Measurements from ENCODE around the gene AGPAT4.
A peak's percentile ranks its signal among the peaks of the same experiment; 100 is the strongest.
"Not testable (repeated sequence)": the region's sequence is repeated elsewhere in the genome, so short reads cannot be mapped to it uniquely, and the experiment has no call there.

Gene AGPAT4

DNA sequence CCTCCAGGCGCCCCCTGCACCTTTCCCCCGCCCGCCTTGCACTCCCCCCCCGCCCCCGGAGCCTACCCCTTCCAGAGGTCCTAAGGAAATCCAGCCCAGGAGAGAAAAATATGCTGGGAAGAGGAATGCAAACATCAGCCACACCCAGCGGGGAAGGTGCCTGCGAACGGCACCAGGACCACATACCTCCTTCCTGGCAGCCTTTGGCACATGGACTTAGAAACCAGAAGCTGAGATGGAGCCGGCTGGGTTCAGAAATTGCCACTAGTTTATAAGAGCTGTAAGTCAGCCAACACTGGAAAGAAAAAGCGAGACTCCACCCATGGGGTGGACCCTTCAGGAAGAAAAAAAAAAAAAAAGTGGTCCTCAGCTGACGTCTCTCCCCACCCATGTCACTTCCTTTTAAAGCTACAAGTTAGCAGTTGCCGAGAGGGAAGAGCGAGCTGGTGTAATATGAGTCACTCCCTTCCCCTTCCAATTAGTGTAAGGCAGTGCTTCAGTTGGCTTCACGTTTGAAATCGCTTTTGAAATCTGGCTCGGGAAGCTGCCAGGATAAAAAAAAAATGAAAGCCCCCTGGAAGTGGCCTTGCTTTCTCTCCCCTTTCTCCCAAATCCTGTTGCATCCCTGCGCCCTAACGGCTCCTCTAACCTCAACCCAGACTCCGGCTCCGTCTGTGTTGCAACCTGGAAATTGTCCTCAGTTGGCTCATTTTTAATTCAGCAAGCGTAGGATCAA is at the start of gene AGPAT4:
AGPAT4 (minus strand) TSS at position 310 of the 736 bp plus-strand sequence. CDS start 41,848 bp downstream, outside the sequence.
- peak; percentile 52 to 60 for DNase-seq

GRCh38 chr6:161319231-161319630 is 45.4 kb upstream of the AGPAT4 start:
- DNase-seq = no peak

DNA sequence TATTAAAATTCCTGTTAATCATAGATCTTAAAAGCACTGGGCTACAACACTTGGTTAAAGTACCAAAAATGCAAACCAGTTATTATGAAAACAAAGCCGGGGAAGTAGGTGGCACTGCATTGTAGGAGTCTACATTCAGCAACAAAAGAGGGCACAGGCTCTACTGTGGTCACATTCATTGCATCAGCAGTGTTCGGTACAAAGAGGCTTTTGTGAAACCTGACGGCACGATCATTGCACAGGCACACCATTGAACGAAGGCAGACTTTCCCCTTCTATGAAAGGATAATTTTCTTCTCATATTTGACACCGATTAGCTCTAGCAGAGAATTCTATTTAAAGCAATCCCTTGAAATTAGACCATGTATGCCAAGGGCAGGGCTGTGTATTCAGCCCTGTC is 44.6 kb upstream of the AGPAT4 start:
- DNase-seq = no peak

DNA sequence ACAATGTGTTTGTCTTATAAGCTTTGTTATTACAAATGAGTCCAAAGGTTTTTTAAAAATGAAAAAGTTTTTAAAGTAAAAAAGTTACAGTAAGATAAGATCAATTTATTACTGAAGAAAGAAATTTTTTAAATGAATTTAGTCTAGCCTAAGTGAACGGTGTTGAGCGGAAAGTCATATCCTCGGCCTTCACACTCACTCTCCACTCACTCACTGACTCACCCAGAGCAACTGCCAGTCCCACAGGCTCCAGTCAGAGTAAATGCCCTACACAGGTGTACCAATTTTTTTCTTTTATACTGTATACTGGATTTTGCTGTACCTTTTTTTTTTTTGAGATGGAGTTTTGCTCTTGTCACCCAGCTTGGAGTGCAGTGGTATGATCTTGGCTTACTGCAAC is 42.7 kb upstream of the AGPAT4 start:
- no peak for DNase-seq

DNA sequence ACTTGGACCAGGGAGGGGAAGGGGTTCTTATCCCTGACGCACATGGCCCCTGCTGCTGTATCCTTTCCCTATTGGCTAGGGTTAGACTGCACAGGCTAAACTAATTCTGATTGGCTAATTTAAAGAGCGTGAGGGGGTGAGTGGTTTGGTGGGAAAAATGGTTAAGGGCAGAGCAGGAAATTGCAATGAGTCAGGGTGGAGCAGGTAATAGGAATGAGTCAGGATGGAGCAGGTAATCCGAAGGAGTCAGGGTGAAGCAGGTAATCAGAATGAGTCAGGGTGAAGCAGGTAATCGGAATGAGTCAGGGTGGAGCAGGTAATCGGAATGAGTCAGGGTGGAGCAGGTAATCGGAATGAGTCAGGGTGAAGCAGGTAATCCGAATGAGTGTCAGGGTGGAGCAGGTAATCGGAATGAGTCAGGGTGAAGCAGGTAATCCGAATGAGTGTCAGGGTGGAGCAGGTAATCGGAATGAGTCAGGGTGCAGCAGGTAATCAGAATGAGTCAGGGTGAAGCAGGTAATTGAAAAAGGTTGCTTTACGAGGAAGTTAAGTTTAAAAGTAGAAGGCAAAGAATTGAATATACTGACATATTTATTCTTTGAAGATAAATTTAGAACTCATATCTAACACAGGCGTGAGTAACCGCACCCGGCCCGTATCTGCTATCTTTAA is 41.5 kb upstream of the AGPAT4 start:
- DNase-seq = not testable (repeated sequence)

DNA sequence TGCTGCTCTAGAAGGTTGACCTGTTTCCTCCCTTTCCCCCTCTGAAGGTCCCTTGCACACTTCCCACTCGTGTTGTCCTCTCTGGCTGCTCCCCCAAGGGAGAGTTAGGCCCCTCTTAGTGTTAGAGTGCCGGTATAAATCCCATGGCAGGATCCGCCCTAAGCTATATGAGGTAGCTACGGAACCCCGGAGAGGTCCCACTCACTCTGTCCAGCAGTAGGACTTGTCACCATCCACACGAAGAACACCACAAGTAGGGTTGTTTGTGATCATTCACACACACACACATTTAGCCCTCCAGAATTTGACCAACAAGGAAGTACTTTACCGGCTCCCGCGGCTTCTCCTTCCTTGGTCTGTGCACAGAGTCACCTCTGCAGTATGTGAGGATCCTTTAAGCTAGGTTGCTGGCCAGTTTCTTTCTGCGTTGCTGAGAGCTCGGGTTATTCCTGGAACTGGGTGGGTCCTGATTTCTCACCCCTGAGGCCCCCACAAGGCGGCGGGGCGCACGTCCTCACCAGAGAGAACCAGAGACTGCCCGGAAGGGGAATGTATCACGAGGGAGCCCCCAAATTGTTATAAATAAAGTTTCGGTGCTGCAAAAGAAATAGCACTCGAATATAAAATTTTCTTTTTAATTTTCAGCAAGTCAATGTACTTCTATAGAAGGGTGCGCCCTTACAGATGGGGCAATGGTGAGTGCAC is 40.8 kb upstream of the AGPAT4 start:
- not testable (repeated sequence) for DNase-seq

- no peak for DNase-seq
These were observed 40.2 kb upstream of the AGPAT4 start for GRCh38 chr6:161313940-161314509.

DNA sequence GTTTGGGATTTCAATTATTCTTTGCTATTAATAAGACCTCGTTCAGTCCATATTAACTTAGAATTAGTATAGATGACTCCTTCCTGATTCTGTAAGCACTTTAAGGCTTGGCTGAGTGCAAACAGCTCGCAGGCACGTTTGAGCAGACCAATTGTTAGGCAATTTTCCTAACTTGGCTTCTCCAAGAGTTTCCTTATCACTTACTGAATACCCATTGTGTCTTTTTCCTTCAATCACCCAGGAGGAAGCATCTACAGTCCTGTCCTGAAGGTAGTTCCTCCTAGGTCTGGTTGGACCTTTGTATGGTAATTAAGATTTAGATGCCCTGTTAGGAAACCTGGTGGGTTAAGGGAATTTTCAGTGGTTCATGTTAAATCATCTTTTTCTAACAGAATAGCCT is 39.6 kb upstream of the AGPAT4 start:
- not testable (repeated sequence) for DNase-seq

DNA sequence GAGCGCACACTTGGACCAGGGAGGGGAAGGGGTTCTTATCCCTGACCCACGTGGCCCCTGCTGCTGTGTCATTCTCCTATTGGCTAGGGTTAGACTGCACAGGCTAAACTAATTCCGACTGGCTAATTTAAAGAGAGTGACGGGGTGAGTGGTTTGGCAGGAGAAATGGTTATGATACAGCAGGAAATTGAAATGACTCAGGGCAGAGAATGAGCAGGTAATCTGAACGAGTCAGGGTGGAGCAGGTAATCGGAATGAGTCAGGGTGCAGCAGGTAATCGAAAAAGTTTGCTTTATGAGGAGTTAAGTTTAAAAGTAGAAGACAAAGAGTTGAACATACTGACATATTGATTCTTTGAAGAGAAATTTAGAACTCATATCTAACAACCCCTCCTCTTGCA is 35.9 kb upstream of the AGPAT4 start:
- DNase-seq = not testable (repeated sequence)

GRCh38 chr6:161308075-161308655 is 34.3 kb upstream of the AGPAT4 start:
- no peak for DNase-seq

DNA sequence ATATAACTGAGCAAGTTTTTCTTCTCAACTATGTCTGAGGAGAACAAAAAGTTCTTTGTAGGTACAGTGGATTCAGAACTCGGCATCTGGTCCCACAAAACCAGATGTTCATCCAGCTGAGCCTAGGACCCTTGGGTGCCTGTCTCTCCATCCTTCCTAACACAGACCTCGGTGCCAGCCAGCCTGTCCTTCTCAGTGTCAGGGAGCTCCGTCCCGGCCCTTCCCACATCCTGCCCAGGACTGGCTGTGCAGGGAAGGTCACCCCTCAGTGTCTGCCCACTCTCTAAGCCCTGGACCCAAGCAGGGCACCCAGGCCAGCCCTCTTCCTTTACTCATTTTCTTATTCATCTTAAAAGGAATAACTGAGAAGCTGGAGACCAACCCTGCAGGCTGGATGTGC is 32.0 kb upstream of the AGPAT4 start:
- DNase-seq = no peak

GRCh38 chr6:161303628-161304340 is 29.9 kb upstream of the AGPAT4 start:
- DNase-seq = no peak

DNA sequence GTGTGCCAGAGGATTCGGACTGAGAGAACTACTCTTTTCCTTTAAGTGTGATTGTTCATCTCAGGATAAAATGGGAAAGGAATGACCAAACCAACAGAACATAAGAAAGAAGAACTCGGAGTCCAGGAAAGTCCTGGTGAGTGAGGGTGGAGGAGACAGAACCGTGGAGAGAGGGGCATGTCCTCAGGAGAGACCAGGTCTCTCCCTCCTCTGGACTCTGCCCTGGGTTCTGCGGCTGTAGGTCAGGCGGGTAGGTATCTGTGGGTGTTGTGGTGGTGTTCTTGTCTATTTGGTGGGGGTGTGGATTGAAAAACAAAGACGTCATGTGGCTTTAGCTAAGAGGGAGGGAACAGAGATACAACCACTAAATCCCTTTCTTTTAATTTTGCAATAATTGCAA is 29.1 kb upstream of the AGPAT4 start:
- DNase-seq = no peak

DNA sequence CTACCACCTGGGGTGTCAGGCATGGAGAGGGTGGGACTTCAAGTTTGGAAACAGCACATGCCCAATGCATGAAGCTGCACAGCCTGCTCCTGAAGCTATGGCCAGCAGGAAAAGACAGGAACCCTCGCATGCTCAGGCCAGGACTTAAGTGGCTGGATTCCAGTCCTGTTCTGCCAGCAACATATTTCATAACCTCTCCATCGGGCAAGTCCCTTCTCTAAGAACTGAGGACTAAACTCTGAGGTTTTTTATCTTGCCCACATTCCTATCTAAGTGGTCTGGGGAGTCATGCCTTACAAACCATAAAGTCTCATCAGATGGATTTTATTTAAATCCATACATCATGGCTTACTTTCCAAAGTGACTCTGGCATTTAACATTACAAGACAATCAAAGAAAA is 27.5 kb upstream of the AGPAT4 start:
- no peak for DNase-seq

- no peak for DNase-seq
These were observed 27.0 kb upstream of the AGPAT4 start for GRCh38 chr6:161300823-161301222.

DNA sequence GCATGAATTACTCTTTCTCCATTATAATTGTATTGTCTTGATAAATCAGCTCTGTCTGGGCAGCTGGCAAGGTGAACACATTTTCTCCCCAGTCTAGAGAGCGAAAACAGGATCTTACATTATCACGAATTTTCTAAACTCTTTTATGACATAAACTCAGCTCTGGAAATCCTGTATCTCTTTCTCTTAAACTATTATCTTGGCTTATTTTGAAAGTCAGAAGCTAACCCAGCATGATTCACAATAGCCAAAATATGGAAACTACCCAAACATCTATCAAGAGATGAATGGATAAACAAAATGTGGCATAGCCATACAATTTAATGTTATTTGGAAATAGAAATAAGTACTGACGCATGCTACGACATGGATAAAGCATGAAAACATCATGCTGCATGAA is 25.9 kb upstream of the AGPAT4 start:
- no peak for DNase-seq

- no peak for DNase-seq
These were observed 21.9 kb upstream of the AGPAT4 start for GRCh38 chr6:161295784-161296183.

- DNase-seq = no peak
These were observed 18.9 kb upstream of the AGPAT4 start for GRCh38 chr6:161292650-161293281.

DNA sequence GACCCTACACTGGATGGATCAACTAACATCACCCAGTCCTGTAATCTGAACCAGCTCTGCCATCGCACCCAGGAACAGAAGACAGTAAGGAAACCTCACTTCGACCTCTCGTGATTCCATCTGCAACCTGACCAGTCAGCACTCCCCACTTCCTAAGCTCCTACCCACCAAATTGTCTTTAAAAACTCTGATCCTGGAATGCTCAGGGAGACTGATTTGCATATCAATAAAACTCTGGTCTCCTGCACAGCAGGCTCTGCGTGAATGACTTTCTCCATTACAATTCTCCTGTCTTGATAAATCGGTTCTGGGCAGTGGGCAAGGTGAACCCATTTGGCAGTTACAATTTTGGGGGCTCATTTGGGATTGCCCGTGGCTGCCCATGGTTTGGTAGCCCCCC is 18.3 kb upstream of the AGPAT4 start:
- no peak for DNase-seq

GRCh38 chr6:161290751-161291150 is 16.9 kb upstream of the AGPAT4 start:
- DNase-seq = no peak

DNA sequence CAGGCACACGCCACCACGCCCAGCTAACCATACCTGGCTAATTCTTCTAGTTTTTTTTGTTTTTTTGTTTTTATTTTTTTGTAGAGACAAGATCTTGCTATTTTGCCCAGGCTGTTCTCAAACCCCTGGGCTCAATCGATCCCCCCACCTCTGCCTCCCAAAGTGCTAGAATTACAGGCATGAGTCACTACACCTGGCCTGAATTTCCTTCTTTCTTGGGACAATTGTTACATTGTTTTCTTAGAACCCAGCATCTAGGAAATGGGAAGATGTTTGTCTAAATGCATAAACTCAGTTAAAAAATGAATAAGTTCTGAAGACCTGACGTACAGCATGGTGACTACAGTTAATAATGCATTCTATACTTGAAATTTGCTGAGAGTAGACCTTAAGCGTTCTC is 10.8 kb upstream of the AGPAT4 start:
- DNase-seq = no peak

DNA sequence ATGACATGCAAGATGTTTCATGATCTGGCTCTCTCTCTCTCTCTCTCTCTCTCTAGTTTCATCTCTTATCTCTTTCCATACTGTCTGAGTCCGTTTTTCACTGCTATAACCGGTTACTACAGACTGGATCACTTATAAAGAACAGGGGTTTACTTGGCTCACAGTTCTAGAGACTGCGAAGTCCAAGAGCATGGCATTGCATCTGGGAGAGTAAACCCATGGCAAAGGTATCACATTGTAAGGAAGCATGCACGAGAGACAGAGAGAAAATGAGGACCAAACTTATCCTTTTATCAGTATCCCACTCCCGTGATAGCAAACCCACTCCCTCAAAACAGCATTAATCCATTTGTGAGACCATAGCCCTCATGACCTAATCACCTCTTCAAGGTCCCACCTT is 7.2 kb upstream of the AGPAT4 start:
- no peak for DNase-seq
